Mammary epithelial cell (primary cell): ENCODE data around the gene IDH2.

ENCODE experiments used
- CTCF ChIP-seq, 2 donors: IDR thresholded peaks in 1 of 2; conservative IDR thresholded peaks in 1 of 2; 2 replicates each; pipeline ENCODE4 v1.5.1; 2011 to 2012; ENCODE audit warnings: inconsistent platforms in 2 of 2, low read length in 2 of 2, mild to moderate bottlenecking in 2 of 2, control low read depth in 1 of 2, low read depth in 1 of 2; ENCODE audit not compliant: insufficient read depth in 1 of 2; ENCODE audit errors: extremely low read depth in 1 of 2
- EZH2 ChIP-seq: IDR thresholded peaks from 2 replicates; pipeline ENCODE4 v1.6.1; 2012; ENCODE audit warnings: low read length, inconsistent platforms, borderline replicate concordance

GRCh38 chr15:90099072-90099867 is 3.0 kb downstream of the IDH2 start:
- TF ChIP-seq EZH2 (no peak), CTCF (conservative IDR thresholded peaks at IDR 0.05 in 1 of 2, IDR thresholded peaks at IDR 0.05 in 1 of 2; ENCODE audit: extremely low read depth in 1 of 2, insufficient read depth in 1 of 2, low read depth in 1 of 2, low read length in 2 of 2) (no peak)
